Activated T-cell treated with anti-CD3 and anti-CD28 coated beads, Interleukin-2, amount 50 U/mL, for 24 hours (primary cell): ENCODE results near the gene SRM.
"Not testable (repeated sequence)": the region's sequence is repeated elsewhere in the genome, so short reads cannot be mapped to it uniquely, and the experiment has no call there.

Experiments used
- DNase-seq: peaks from one replicate; pipeline ENCODE4 v3.0.0-alpha.2; 2020
- H3K27ac Mint-ChIP-seq: 2 replicates; pipeline ENCODE4 v1.8.0; 2020; ENCODE audit warnings: mild to moderate bottlenecking, mixed read lengths
- H3K27me3 Mint-ChIP-seq: 2 replicates; pipeline ENCODE4 v1.8.0; 2020; ENCODE audit warnings: mixed read lengths
- H3K36me3 Mint-ChIP-seq: 2 replicates; pipeline ENCODE4 v1.8.0; 2020; ENCODE audit warnings: low read depth, mixed read lengths
- H3K4me1 Mint-ChIP-seq: 2 replicates; pipeline ENCODE4 v1.8.0; 2020; ENCODE audit warnings: low read depth, mixed read lengths
- H3K4me3 Mint-ChIP-seq: 2 replicates; pipeline ENCODE4 v1.8.0; 2020; ENCODE audit warnings: mild to moderate bottlenecking, moderate library complexity, mixed read lengths
- H3K9me3 Mint-ChIP-seq: 2 replicates; pipeline ENCODE4 v1.8.0; 2020; ENCODE audit warnings: mixed read lengths

The SRM gene

DNA sequence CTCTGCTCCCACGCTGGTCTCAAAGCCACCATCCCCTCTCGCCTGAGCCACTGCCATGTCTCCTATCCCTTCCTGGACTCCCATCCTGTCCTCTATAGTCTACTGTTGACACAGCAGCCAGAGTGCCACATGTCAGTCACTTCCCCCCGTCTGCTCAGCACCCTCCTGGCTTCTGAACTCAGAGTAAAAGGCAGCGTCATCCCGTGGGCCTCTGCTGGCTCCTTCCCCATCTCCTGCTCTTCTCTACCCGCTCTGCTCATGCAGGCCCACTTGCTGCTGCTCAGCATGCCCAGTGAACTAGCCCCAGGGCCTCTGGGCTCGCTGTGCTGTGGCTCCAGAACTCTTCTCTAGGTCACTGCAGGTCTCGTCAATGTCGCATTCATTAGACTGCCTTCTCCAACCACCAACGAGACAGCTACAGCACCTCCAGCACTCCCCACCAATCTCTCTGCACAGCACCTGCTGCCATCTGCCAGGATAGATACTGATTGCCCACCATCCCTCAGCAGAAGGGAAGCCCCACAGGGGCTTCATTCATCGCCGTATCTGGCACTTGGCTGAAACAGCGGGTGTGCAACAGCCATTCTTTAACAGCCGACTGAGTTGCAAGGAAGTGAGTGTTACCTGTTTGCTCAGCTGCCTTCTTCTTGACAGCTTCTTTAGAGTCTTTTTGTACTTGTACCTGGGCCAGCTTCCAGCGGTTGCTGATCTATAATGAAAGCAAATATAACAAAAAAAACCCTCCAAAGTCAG is 11.8 kb upstream of the SRM start:
- Mint-ChIP-seq H3K36me3 (peaks cover 95% of the 10 kb centered on the region), H3K4me1 (peaks cover 17% of the 10 kb centered on the region), H3K27me3 (no peaks in the 10 kb centered on the region), H3K4me3 (no peak overlapping the region), H3K27ac (peak overlapping the region; percentile 86), H3K9me3 (no peaks in the 10 kb centered on the region)
- no peak for DNase-seq

DNA sequence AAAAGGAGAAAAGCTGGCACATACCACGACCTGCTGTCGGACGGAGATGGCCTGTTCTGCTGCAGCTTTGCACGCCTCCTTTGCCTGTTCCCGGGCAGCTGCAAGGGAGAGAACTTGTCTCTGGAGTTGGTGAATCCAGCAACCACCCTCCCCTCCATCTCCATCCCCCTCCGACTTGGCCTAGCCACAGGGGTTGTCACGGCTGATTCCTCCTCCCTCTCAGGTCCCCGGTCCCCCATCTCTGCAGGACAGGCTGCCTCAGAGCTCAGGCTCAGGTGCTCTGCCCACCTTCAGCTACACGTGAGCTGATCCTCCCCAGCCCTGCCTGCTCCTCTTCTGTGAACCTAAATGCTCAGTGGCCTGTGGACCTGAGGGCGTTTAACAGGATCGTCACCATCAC is 11.1 kb upstream of the SRM start:
- no peaks in the 10 kb centered on the region for H3K9me3 Mint-ChIP-seq
- H3K4me3 Mint-ChIP-seq: no peak overlapping the region
- peaks cover 95% of the 10 kb centered on the region for H3K36me3 Mint-ChIP-seq
- H3K27ac Mint-ChIP-seq: peak overlapping the region; percentile 86
- no peak for DNase-seq
- no peaks in the 10 kb centered on the region for H3K27me3 Mint-ChIP-seq
- peaks cover 17% of the 10 kb centered on the region for H3K4me1 Mint-ChIP-seq

DNA sequence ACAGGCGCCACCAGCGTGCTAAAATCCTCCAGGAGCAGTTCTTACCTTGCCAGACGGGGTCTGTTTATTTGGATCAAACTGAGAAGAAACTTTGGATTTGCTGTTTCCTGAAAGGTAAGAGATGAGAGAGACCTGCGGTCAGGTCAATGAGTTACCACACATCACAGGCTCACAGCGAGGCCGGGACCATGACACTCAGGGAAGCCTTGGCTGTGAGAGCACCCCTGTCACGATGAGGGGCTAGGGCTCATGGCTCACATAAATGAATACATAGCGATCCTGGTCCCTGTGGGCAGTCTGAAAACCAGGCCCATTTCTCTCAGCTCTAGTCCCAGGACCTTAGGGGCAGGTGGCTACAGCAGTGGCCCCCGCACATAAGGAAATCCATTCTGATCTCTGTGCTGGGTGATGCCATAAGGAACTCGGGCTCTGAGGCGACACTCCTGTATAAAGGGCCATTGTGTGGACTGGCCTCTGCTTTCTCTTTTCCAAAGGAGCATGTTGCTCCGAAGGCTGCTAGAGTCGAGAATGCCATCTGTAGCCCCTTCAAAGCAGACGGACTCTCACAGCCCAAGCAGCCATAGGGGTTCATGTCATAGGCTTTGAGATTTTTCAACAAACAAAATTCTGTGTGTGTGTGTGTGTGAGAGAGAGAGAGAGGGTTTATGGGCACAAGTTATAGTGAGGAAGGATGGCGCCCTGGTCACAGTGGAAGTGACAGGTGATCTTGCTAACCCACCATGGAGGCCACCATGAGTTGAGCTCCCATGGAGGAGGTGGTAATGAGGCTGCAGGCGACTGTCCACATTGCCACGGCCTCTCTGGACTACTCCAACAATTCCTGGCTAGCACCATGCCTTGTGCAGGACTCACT is 9.0 kb upstream of the SRM start:
- H3K4me3 Mint-ChIP-seq: no peak overlapping the region
- peaks cover 93% of the 10 kb centered on the region for H3K36me3 Mint-ChIP-seq
- H3K27me3 Mint-ChIP-seq: no peaks in the 10 kb centered on the region
- peaks cover 14% of the 10 kb centered on the region for H3K4me1 Mint-ChIP-seq
- no peak for DNase-seq
- peak overlapping the region; percentile 84 for H3K27ac Mint-ChIP-seq
- no peaks in the 10 kb centered on the region for H3K9me3 Mint-ChIP-seq

DNA sequence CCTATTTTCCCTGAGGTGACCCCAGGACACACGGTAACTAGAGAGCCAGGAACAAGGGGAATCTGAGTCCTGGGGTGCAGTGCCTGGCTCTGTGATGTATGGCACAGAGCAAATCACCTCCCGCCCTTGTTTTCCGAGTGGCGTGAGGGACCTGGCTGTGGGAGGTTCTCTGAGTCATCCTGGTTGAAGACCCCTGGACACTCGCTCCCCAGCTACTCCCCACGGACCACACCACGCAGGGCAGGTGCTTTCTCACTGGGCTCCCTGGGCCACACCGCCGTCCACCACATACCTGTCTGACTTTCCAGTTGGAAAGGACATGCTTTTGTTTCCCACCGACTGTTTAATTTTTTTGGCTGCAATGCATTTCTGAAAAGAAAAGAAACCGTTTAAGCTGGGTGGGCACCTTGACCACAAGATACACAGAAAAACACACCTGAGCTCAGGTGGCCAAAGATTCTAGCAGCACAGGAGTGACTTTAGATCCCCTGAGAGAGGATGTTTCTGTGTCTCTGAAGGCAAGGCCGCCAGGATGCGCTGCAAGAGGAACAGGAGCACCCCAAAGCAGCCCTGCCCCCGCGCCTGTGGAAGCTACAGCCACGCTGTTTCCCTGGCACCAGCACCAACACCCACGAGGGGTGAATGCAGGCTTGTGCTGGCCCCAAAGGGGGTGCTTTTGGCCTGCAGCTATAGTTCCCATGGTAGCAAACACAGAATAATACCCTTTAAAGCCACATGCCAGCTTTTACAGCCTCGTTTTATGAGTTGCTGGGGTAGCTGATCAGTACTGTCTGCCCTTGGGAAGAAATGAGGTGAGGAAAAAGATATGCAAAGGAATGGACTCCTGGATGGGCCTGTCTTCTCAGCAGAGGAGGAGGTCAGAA is 8.1 kb upstream of the SRM start:
- Mint-ChIP-seq H3K9me3 (no peaks in the 10 kb centered on the region), H3K4me3 (no peak overlapping the region), H3K27ac (peak overlapping the region; percentile 59), H3K27me3 (no peaks in the 10 kb centered on the region), H3K4me1 (peaks cover 17% of the 10 kb centered on the region), H3K36me3 (peaks cover 93% of the 10 kb centered on the region)
- DNase-seq: no peak

DNA sequence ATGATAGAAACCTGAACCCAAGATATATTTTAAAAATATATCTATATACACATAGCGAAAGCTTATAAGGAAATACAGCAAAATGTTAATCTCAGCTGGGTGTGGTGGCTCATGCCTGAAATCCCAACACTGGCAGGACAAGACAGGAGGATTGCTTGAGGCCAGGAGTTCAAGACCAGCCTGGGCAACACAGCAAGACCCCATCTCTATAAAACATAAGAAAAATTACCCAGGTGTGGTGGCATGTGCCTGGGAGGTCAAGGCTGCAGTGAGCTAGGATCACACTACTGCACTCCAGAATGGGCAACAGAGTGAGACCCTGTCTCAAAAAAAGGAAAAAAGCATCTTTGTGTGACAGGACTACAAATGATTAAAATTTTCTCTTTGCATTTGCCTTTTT is 6.0 kb upstream of the SRM start:
- peaks cover 37% of the 10 kb centered on the region for H3K4me1 Mint-ChIP-seq
- no peak for DNase-seq

DNA sequence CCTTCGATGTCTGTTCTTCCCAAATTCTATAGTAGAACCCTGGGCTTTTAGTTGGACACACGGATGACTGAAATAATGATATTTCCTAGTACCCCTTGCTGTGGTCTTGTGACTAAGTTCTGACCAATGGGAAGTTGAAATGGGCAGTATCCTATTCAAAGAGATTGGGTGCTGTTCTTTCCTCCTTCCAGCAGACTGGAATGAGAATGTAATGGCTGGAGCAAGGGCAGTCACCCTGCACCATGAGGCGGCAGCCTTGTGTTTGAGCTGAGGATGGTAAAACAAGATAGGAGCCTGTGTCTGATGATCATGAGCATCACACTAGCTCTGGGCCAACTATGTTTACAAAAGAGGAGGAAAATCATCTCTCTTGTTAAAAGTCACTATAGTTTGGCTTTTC is 5.1 kb upstream of the SRM start:
- Mint-ChIP-seq H3K27ac (peak overlapping the region; percentile 71), H3K36me3 (peaks cover 90% of the 10 kb centered on the region), H3K9me3 (no peaks in the 10 kb centered on the region), H3K4me1 (peaks cover 40% of the 10 kb centered on the region), H3K4me3 (no peak overlapping the region), H3K27me3 (no peaks in the 10 kb centered on the region)
- no peak for DNase-seq

More for the DNA sequence above, 6.0 kb upstream of the SRM start:
- Mint-ChIP-seq H3K27me3 (no peaks in the 10 kb centered on the region), H3K27ac (no peak overlapping the region), H3K9me3 (no peaks in the 10 kb centered on the region), H3K36me3 (peaks cover 91% of the 10 kb centered on the region), H3K4me3 (no peak overlapping the region)

DNA sequence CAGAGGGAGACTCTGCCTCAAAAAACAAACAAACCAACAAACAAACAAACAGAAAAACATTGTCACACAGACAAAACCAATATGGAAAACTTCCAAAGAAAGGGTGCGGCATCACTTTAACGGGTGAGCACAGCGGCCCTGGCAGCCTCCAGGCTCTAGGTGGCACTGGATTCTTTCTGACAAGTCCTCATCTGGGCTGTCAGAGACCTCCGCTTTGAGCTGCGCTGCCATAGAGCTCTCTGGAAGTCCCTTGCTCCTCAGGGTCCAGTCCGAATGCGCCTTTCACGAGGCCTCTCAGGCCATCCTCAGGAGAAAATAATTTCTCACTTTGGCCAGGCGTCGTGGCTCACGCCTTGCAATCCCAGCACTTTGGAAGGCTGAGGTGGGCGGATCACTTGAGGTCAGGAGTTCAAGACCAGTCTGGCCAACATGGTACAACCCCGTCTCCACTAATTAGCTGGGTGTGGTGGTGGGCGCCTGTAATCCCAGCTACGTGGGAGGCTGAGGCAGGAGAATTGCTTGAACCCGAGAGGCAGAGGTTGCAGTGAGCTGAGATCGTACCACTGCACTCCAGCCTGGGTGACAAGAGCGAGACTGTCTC is 4.2 kb upstream of the SRM start:
- not testable (repeated sequence) for H3K27ac Mint-ChIP-seq, H3K4me3 Mint-ChIP-seq, H3K9me3 Mint-ChIP-seq, H3K27me3 Mint-ChIP-seq
- H3K36me3 Mint-ChIP-seq: peaks cover 84% of the 10 kb centered on the region
- H3K4me1 Mint-ChIP-seq: peaks cover 33% of the 10 kb centered on the region
- DNase-seq: peak; percentile 34

DNA sequence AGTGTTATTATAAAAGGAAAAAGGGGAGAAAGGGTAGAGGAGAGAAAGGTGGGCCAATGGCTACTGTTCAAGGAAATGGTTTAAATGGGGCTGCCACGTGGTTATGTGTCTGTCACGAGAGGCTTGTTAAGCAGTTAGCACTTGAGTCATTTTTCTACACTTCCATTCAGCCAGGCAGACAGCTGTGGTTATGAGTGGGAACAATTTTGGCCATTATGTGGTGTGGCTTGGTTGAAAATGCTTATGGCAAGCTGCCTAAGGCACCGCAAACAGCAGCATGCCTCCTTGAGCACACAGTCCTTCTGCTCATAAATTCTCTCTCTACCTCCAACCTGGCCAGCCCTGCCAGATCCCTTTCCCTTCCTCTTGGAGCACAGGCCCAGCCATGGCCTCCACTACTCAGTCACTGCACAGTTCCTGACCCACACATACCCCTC is 3.2 kb upstream of the SRM start:
- DNase-seq: peak; percentile 49
- Mint-ChIP-seq H3K4me3 (peak overlapping the region; percentile 61), H3K27me3 (no peaks in the 10 kb centered on the region), H3K36me3 (peaks cover 84% of the 10 kb centered on the region), H3K9me3 (no peaks in the 10 kb centered on the region), H3K4me1 (peaks cover 41% of the 10 kb centered on the region), H3K27ac (peak overlapping the region; percentile 96)

DNA sequence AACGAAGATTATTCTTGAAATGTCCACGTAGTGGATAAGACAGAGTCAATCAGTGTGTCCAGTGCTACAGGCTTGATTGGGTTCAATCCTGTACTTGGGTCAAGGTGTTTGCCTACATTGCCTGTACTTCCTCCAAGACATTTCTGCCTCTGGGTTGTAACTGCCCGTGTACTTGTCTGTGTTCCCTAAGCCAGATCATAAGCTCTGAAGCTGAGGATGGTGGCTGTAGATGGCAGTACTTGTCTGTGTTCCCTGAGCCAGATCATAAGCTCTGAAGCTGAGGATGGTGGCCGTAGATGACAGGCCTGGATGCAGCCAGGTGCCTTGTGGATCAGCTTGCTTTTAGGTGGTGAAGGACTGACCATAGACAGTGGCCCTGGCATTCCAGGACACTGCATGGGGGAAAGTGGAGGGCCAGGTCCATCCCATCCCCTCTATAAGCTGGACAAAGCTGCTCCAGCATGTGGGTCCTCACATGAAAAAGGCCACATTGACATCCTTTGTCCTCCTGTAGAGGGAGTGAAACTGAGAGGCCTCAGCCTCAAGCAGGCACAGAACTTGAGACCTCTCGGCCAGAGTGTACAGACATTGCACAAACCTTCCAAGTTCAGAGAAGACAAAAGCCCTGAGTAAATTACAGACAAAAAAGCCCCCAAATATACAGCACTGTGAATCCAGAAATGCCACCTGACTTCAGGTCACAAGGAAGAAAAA is 2.0 kb upstream of the SRM start:
- peaks cover 85% of the 10 kb centered on the region for H3K36me3 Mint-ChIP-seq
- no peaks in the 10 kb centered on the region for H3K9me3 Mint-ChIP-seq
- peak; percentile 32 for DNase-seq
- H3K4me1 Mint-ChIP-seq: peaks cover 52% of the 10 kb centered on the region
- no peaks in the 10 kb centered on the region for H3K27me3 Mint-ChIP-seq
- H3K27ac Mint-ChIP-seq: peak overlapping the region; percentile 96
- H3K4me3 Mint-ChIP-seq: peak overlapping the region; percentile 95

DNA sequence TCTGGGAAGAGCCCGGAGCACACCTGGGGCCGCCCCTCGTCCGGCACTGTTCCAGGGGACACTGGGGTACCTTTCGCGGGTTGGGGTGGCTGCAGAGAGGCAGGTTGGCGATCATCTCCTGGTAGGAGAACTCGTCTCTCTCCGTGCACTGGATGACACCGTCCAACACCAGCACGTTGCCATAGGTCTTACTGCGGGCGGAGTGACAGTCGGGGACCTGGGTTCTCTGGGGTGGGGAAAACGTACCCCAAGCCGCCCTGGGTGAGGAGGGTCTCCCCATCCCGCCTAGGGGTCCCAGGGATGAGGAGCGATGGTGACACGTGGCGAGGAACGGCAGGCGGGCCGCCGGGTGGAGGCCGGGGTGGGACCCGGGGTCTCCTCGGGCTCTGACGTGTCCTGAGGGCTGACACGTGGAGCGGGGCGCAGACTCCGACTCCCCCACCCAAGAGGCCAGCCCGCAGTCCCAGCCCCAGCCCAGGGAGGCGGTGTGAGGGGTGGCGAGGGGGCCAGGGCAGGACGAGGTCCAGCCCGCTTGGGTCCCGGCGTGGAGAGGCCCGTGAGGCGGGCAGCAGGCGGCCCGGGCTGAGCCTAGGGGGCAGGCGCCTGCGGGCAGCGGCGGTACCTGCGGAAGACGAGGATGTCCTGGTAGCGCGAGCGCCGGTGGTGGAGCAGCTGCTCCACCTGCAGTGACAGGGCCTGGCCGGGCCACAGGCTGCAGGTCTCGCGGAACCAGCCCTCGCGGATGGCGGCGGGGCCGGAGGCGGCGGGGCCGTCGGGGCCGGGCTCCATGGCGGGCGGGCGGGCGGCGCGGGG is 457 bp downstream of the SRM start:
- H3K36me3 Mint-ChIP-seq: peaks cover 85% of the 10 kb centered on the region
- H3K27me3 Mint-ChIP-seq: no peaks in the 10 kb centered on the region
- peak overlapping the region; percentile 96 for H3K4me3 Mint-ChIP-seq
- no peak for DNase-seq
- H3K9me3 Mint-ChIP-seq: no peaks in the 10 kb centered on the region
- H3K27ac Mint-ChIP-seq: peak overlapping the region; percentile 94
- peaks cover 55% of the 10 kb centered on the region for H3K4me1 Mint-ChIP-seq

DNA sequence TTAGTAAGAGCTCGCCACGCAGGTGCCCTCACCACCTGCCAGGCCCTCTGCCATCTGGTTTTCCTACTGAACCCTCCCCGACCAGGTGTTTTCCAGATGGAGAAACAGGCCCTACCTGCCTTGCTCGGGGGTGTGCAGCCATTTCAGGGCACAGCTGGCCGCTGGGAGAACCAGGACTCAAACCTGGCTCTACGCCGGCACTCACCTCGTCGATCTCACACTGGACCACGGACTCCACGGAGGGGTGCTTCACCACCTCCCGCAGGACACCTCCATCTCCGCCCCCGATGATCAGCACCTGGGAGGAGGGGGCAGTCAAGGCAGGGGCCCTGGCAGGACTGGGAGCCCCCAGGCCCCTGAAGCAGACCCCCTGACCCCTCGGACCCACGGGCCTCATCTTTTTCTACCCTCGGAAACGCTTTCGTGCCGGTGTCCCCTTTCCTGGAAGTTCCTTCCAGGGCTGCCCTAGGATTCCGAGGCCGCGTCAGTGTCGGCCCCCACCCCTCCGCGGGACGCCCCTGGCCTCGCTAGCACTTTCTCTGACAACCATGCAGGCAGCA is 1.1 kb downstream of the SRM start:
- no peak for DNase-seq
- no peaks in the 10 kb centered on the region for H3K27me3 Mint-ChIP-seq
- peak overlapping the region; percentile 96 for H3K4me3 Mint-ChIP-seq
- peak overlapping the region; percentile 94 for H3K27ac Mint-ChIP-seq
- H3K9me3 Mint-ChIP-seq: no peaks in the 10 kb centered on the region
- H3K36me3 Mint-ChIP-seq: peaks cover 86% of the 10 kb centered on the region
- H3K4me1 Mint-ChIP-seq: peaks cover 53% of the 10 kb centered on the region

DNA sequence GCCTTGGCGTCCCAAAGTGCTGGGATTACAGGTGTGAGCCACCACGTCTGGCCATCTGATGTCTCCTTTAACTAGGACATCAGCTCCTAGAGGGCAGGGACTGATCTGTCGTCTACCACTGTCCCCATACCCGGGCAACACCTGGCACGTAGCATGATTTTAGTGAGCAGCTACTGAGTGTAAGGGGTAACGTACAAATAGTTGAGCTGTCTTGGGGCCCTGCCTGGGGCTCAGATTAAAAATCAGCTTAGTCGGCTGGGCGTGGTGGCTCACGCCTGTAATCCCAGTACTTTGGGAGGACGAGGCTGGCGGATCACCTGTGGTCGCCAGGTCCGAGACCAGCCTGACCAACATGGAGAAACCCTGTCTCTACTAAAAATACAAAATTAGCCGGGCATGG is 1.8 kb downstream of the SRM start:
- no peaks in the 10 kb centered on the region for H3K27me3 Mint-ChIP-seq
- no peak for DNase-seq
- H3K27ac Mint-ChIP-seq: peak overlapping the region; percentile 94
- H3K36me3 Mint-ChIP-seq: peaks cover 86% of the 10 kb centered on the region
- peak overlapping the region; percentile 96 for H3K4me3 Mint-ChIP-seq
- no peaks in the 10 kb centered on the region for H3K9me3 Mint-ChIP-seq
- H3K4me1 Mint-ChIP-seq: peaks cover 49% of the 10 kb centered on the region

DNA sequence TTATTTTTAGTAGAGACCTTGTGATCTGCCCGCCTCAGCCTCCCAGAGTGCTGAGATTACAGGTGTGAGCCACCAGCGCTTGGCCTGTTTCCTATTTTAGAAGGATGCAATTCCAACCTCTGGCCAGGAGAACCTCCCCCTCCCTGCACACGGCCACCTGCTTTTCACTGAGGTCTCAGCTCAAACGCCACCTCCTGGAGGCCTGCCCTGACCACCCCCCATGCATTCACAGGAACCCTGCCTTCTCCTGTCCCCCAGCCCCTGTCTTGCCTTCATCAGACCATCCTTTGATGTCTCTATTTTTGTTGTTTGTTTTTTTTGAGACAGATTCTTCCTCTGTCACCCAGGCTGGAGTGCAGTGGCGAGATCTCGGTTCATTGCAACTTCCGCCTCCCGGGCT is 2.3 kb downstream of the SRM start:
- Mint-ChIP-seq H3K9me3 (no peaks in the 10 kb centered on the region), H3K4me3 (peak overlapping the region; percentile 96), H3K4me1 (peaks cover 45% of the 10 kb centered on the region), H3K36me3 (peaks cover 82% of the 10 kb centered on the region), H3K27me3 (no peaks in the 10 kb centered on the region), H3K27ac (peak overlapping the region; percentile 94)
- DNase-seq: no peak
